Activated CD8-positive, alpha-beta memory T cell treated with anti-CD3 and anti-CD28 coated beads, Interleukin-2, amount 50 U/mL, for 4 hours (primary cell): ENCODE data around the gene AGO1.
"Not testable (repeated sequence)": the region's sequence is repeated elsewhere in the genome, so short reads cannot be mapped to it uniquely, and the experiment has no call there.

Source experiments
- DNase-seq: peaks from one replicate; pipeline ENCODE4 v3.0.0-alpha.2; 2020

Gene AGO1

GRCh38 chr1:35882945-35883634 lies at the start of gene AGO1:
TSS of gene AGO1 (plus strand) at chr1:35883209. CDS start at chr1:35883422, 213 bp downstream.
- DNase-seq = peak; percentile 97

- no peak for DNase-seq
Measured at GRCh38 chr1:35833395-35833794, 49.6 kb upstream of the AGO1 start.

DNA sequence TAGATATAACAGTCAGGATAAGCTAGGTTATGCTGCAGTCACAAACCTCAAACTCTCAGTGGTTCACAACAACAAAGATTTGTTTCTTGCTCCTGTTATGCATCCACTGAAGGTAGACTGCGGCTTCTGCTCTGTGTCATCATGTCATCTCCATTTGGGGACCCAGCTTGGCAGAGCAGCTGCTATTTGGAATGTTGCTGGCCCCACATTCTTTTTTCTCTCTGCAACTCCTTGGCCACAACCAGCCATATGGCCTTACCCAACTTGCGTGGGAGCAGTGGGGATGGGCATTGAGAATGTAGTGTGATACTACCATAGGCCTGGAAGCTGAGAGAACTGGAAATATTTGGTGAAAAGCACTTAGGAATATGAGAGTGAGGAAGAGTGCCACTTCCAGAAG lies 48.8 kb upstream of the AGO1 start:
- no peak for DNase-seq

- no peak for DNase-seq
Measured at GRCh38 chr1:35835398-35835797, 47.6 kb upstream of the AGO1 start.

DNA sequence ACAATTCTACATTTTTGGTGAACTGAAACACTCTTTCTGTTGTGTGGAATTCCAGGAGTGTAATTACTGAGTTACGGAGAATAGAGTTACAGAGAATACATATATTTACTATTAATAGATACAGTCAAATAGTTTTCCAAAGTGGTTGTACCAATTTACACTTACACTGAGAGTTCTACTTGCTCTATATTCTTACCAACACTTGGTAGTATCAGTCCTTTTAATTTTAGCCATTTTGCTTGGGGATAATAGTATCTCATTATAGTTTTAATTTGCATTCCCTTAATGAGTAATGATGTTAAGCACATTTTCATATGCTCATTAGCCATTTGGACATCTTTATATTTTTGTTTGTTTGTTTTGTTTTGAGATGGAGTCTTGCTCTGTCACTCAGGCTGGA lies 46.3 kb upstream of the AGO1 start:
- DNase-seq = no peak

- no peak for DNase-seq
Measured at GRCh38 chr1:35838693-35839245, 44.2 kb upstream of the AGO1 start.

- DNase-seq = no peak
Measured at GRCh38 chr1:35844826-35845225, 38.2 kb upstream of the AGO1 start.

DNA sequence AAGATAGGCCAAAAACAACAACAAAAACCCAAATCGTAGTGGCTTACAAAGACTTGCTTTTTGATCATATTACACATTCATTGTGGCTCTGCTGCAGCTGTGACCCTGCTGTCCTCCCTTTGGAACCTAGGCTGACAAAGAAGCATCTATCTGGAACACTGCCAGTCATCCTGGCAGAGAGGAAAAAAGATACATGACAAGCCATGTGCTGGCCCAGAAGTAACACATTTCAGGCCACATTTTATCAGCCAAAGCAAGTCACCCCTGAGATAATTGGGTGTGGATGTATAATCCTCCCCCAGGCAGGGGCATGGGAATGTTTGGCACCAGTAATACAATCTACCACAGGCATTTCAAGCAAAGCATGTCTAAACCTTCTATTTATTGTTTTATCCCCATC lies 37.2 kb upstream of the AGO1 start:
- DNase-seq = no peak

DNA sequence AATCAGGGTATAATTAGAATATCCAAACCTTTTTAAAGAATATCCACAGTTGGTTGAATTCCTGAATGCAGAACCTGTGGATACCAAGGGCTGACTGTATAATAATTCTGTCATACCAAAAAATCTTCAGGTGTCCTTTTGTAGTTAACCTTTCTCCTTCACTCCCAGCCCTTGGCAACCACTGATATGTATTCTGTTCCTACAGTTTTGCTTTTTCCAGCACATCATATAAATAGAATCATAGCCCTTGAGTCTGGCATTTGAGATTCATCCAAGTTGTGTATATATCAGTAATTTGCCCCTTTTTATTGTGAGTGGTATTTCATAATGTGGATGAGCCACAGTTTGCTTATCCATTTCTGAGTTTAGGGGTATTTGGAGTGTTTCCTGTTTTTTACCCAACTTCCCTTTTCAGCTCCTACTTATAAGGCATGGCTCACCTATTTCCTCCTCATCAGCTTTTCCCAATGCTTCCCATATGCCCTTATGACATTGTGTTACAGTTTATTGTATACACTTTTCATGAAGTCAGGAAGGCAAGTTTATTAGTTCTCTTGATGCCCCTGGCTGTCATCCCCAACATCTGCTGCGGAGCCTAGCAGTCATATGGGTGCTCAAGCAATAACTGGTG lies 35.0 kb upstream of the AGO1 start:
- no peak for DNase-seq

DNA sequence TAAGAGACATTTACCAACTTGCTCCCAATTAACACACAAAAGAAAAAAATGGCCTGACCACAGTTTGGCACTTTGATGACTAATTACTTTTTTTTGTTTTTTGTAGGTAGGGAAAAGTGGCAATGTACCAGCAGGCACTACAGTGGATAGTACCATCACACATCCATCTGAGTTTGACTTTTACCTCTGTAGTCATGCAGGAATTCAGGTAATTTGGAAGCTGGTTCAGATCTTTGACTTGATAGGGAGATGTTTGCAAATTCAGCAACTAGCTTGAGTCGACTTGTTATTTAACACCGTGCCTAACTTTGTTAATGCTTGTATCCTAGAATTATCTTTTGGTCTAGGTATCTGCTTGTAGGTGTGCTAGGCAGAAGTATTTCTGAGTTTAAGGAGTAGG lies 33.0 kb upstream of the AGO1 start:
- DNase-seq = no peak

GRCh38 chr1:35850716-35851115 lies 32.3 kb upstream of the AGO1 start:
- no peak for DNase-seq

DNA sequence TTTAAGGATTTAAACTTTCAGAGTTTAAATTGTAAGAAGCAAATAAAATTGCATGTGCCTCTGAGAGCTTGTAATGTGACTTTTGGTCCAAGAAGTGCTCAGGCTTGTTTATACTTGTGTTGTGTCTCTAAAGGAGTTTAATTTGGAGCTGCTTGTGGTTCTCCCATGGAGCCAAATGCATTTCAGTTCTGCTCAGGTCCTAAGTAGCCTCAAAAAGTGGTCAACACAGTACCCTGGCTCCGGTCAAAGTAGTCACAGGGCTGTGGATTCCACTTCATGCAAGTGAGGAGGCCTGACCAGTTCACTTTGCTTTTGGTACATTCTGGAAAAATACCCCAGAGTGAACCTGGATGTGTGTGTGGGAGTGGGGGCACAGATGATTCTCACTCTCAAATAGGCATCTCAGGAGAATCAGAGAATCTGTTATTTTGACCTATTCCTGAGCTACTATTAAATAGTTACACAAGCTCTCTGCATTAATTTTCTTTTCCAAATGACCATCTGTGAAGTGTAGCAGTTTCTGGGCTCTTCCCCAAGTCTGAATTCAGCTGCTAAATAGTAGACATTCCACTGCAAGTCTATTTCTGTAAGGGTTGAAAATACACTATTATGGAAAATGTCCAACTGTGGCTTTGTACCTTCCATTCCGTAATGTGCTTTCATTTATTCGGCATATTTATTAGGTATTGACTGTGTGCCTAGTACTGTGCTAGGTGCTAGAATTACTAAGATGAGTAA lies 31.7 kb upstream of the AGO1 start:
- DNase-seq = no peak

DNA sequence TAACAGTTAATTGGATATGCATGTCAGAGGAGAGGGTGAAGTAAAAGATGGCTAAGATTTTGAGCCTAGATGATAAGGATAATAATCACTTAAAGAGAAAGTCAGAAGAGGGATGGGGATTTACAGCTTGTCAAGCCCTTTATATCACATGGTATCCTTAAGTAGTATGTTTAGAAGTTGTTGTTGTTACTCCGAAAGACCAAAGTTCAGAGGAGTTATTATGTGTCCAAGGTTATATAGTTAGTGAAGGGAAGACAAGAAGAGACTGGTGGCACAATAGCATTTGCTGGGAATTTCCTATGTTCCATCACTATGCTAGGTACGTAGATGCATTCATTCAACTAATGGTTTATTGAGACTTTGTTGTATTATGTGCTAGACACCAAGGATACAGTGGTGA lies 30.8 kb upstream of the AGO1 start:
- no peak for DNase-seq

DNA sequence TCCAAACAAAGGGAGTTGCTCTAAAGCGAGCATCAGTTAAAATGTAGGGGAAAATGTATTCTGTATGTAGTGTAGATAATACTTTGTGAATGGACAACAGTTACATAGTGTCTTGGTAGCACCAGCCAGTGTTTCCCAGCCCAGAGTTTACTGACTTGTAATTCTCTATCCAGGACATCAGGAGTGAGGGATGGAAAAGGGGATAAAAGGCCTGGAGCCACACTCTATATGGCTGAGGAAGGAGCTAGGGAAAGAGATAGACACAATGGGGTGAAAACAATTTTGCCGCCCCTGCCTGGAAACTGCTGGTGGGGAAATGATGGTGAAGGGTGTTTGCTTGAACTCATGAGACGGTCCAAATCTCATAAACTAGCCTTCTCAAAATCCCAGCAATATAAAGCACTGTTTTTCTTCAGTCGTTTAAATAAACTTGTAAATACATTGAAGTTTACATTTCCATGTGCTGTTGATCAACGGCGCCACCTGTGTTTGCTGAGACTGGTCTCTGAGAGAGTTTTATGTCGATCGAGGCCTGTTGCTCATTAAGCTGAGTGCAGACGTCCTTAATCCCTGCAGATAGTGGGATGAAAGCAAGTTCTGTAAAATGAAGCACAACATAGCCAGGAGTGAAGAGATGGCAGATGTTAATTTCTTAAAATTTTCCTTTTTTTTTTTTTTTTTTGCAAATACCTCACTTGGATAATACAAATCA lies 27.9 kb upstream of the AGO1 start:
- DNase-seq = no peak

DNA sequence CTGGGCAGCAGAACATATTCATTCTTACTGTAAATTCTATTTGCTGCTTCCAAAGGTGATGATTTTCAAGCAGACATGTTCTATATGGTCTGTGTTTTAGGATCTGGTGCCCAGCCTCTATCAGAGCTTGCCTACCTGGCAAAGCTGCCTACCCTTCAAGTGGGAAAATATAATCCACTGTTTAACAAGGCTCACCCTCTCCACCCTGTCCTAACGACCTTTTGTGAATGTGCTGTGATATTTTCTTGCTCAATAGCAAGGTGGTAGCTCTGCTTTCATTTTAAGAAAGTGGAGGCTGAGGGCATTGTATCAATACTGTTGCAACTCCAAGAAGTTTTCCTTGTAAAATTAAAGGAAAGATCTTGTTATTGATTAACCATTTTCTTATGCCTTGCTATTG lies 26.0 kb upstream of the AGO1 start:
- DNase-seq = no peak

- DNase-seq = no peak
Measured at GRCh38 chr1:35857830-35858229, 25.2 kb upstream of the AGO1 start.

DNA sequence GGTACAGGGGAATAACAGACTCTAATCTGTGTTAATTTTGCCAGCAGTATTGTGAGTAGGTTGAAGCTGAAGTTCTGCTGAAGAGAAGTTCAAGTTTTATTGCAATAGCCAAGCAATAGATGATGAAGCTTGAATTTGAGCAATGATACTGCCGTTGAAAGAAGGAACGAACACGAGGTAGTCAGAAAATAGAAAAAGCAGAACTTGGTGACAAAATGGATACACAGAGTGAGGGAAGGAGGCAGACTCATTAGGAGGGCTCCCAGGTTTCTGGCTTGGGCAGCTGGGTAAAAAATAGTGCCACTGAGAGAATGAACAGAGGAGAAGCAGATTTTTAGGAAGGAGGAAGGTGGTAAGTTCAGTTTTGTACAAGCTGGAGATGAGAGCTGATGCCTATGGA lies 22.3 kb upstream of the AGO1 start:
- no peak for DNase-seq

GRCh38 chr1:35863136-35863535 lies 19.9 kb upstream of the AGO1 start:
- DNase-seq = no peak

GRCh38 chr1:35863881-35864625 lies 19.0 kb upstream of the AGO1 start:
- no peak for DNase-seq

GRCh38 chr1:35864813-35865212 lies 18.2 kb upstream of the AGO1 start:
- DNase-seq = no peak

GRCh38 chr1:35866991-35867390 lies 16.0 kb upstream of the AGO1 start:
- no peak for DNase-seq

DNA sequence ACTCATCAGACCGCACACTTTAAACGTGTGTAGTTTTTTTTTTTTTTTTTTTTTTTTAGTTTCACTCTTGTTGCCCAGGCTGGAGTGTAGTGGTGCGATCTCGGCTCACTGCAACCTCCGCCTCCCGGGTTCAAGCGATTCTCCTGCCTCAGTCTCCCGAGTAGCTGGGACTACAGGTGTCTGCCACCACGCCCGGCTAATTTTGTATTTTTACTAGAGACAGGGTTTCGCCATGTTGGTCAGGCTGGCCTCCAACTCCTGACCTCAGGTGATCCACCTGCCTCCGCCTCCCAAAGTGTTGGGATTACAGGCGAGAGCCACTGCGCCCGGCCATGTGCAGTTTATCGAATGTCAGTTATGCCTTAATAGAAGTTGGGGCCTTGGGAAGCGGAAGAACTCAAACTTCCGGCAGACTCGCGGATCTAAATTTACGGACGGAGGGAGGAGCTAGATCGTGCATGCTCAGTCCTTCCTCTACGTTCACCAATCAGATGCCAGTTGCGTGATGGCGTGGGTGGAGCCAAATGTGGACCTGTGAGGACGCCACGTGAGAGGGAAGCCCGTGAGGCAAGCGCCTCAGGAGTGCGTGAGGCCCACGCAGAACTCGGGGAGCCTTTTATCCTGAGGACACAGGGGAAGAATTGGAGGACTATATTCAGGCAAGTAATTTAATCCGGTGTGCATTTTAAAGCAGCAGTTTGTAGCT lies 13.6 kb upstream of the AGO1 start:
- DNase-seq = not testable (repeated sequence)
